ENCODE measurements around the gene PROK2.

PROK2 gene

DNA sequence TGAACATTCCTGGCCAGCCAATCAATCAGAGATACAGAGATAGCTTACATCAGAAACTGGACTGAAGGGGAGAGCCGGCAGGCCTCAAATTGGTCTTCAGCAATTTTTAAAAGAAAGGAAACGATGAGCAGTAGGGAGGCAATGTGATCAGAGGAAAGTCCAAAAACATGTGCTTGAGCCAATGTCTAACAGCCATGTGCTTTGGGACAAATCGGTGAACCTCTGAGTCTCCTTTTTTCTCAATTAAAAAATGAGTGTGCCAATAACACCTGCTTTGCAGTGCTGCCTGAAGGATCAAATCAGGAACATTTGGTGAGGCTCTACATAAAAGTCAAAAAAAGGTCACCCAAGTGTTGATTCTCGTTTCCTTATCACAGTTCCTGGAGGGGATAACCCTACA lies 52.3 kb downstream of the PROK2 start:
- DNase-seq = no peak

DNA sequence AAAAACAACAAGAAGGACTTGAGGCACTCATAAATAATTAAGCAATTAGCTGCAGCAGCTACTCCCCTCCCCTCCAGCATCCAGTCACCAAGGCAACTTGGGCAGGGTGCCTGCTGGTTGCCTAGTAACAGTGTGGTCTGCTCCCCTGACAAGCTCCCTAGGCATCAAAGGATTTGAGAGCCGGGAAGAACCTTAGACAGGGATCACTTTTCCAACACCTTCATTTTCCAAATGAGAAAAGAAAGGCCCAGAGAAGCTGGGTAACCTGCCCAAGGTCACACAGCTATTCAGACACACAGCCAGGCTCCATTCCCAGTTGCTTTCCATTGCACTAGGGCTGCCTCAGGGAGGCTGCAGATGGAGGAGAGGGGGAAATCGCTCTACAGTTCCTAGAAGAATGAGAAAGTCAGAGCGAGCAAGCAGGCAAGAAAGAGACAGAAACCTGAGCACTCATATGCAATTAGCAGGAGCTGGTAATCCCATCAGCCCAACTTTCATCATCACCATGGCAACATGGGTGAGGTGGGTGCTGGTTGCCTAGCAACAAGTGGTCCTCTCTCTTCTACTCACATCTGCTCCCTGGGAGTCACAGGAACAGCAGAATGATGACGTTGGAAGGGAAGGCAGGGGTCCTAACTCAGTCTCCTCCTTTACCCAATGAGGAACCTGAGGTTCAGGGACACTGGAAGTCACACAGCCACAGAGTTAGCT lies 56.2 kb downstream of the PROK2 start:
- no peak for DNase-seq

- peak; percentile 23 for DNase-seq
Measured at GRCh38 chr3:71726146-71726545, 58.8 kb downstream of the PROK2 start.

GRCh38 chr3:71725271-71725991 lies 59.5 kb downstream of the PROK2 start, which contains the start of gene EIF4E3:
Gene EIF4E3, minus strand, starts transcription at chr3:71725402. Its CDS starts 35 bp downstream, at chr3:71725367.
- DNase-seq = peak; percentile 41

DNA sequence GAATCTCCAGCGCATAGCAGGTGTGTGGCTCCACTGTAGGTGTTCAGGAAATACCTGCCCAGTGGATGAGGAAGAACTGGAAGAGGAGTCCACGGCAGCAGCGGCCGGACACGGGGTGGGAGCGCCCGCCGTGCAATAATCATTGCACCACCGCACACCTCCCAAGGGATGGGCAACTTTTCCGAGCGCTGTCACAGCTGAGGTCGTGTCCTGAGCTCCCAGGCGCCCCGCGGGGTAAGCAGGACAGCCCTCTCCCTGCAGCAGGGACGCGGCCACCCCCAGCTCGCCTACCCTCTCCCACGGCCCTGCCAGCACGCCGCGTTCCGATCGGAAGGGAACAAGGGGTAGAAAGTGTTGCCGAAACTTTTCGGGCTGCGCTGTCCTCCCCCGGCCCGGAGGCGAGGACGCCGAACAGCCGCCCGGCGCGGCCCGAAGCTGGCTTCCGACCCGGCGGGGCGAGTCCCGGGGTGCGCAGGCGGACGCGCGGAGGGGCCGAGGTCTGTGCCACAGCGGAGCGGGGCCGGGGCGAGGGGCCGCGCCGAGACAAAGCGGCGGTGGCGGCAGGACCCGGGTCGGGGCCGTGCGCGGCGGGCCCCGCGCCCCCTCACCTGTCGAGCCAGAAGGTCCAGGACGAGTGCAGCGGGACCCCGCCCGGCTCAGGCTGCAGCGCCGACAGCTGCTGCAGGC lies 60.2 kb downstream of the PROK2 start:
- peak; percentile 28 for DNase-seq

DNA sequence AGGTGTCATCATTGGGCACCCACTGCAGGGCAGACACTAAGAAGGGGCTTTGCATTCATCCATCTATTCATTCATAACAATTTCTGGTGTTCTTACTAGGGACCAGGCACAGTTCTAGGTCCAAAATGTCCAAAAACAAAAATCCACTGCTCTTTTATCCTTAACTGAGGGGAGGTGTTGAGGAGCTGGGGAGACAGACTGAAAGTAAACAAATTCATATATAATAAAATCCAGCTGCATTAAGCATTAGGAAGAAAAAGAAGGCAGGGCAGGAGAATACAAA lies 60.8 kb downstream of the PROK2 start:
- no peak for DNase-seq

DNA sequence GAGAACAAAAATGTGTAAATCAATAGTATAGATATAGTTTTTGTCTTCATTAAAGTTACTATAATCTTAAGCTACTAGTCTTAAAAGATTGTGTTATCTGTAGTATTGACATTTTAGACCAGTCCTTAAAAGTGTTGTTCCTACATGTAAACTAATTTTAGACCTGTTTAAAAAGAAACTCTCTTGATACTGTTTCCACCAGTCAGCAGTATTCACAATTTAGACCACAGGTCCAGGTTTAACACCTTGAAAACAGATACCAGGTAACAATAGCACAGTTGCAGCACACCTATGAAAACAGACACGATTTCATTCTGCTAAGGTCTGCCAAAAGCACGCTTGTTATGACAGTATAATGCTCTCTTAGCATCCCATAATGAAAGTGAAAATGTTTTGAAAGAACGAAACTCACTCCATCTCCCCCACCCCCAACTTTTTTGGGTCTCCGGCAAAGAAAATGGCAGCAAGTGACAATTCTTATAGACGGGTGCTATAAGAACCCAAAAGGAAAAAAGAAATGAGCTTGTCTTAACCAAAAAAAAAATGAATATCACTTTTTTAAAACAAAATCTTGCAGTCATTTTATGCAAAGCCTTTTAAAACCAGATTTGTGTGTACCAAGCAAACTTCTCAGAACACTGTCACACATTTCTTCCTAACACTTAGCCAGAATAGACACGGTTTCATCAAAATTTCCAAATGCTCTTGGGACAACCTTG lies 61.3 kb downstream of the PROK2 start:
- peak; percentile 41 for DNase-seq

- DNase-seq = no peak
Measured at GRCh38 chr3:71722693-71723092, 62.3 kb downstream of the PROK2 start.

Data from activated CD4-positive, alpha-beta T cell treated with anti-CD3 and anti-CD28 coated beads, Interleukin-2, amount 50 U/mL, for 1 hour (primary cell).